Astrocyte (in vitro differentiated cells and primary cell): ENCODE data around the gene DCST1.

Experiments used
- CTCF ChIP-seq: IDR thresholded peaks from 2 replicates; pipeline ENCODE4 v1.5.1; 2011; ENCODE audit warnings: low read depth, mild to moderate bottlenecking, inconsistent platforms, low read length, moderate library complexity; ENCODE audit not compliant: insufficient read depth
- EZH2 ChIP-seq: IDR thresholded peaks from 2 replicates; pipeline ENCODE4 v1.6.1; 2012; ENCODE audit warnings: mild to moderate bottlenecking, low read length, inconsistent platforms; ENCODE audit not compliant: insufficient read depth

GRCh38 chr1:155044365-155044764, 10.7 kb downstream of the DCST1 start:
- no peak for TF ChIP-seq CTCF
- no peak for TF ChIP-seq EZH2
